SH-SY5Y (cell line): ENCODE measurements around the gene DPH6.

Experiments used
- GATA2 ChIP-seq: IDR thresholded peaks from 2 replicates; pipeline ENCODE4 v1.6.1; 2011; ENCODE audit warnings: mild to moderate bottlenecking, low read depth, low read length
- GATA3 ChIP-seq: IDR thresholded peaks from 2 replicates; pipeline ENCODE4 v1.6.1; 2011; ENCODE audit warnings: low read depth, mild to moderate bottlenecking, low read length, moderate library complexity

Gene DPH6

GRCh38 chr15:35519541-35520149 lies 26.3 kb downstream of the DPH6 start:
- TF ChIP-seq GATA3 (no peak), GATA2 (no peak)

- TF ChIP-seq GATA2 (no peak), GATA3 (no peak)
These were observed 26.9 kb downstream of the DPH6 start for GRCh38 chr15:35519052-35519451.

- TF ChIP-seq GATA3 = no peak
- no peak for TF ChIP-seq GATA2
These were observed 31.2 kb downstream of the DPH6 start for GRCh38 chr15:35514759-35515158.

- TF ChIP-seq GATA2 (no peak), GATA3 (no peak)
These were observed 37.9 kb downstream of the DPH6 start for GRCh38 chr15:35507932-35508638.

- TF ChIP-seq GATA3 (no peak), GATA2 (no peak)
These were observed 39.6 kb downstream of the DPH6 start for GRCh38 chr15:35506272-35506870.

GRCh38 chr15:35505809-35506208 lies 40.2 kb downstream of the DPH6 start:
- TF ChIP-seq GATA3 (no peak), GATA2 (no peak)

- no peak for TF ChIP-seq GATA3
- TF ChIP-seq GATA2 = no peak
These were observed 40.8 kb downstream of the DPH6 start for GRCh38 chr15:35505141-35505540.

- TF ChIP-seq GATA3 (no peak), GATA2 (no peak)
These were observed 46.2 kb downstream of the DPH6 start for GRCh38 chr15:35499723-35500122.

GRCh38 chr15:35496585-35496984 lies 49.4 kb downstream of the DPH6 start:
- no peak for TF ChIP-seq GATA2
- no peak for TF ChIP-seq GATA3

- TF ChIP-seq GATA3 = no peak
- no peak for TF ChIP-seq GATA2
These were observed 50.9 kb downstream of the DPH6 start for GRCh38 chr15:35495080-35495479.

GRCh38 chr15:35491999-35492398 lies 54.0 kb downstream of the DPH6 start:
- TF ChIP-seq GATA2 = no peak
- no peak for TF ChIP-seq GATA3

GRCh38 chr15:35491173-35491572 lies 54.8 kb downstream of the DPH6 start:
- TF ChIP-seq GATA3 (no peak), GATA2 (no peak)

GRCh38 chr15:35490511-35490910 lies 55.5 kb downstream of the DPH6 start:
- TF ChIP-seq GATA3 (no peak), GATA2 (no peak)

GRCh38 chr15:35487417-35487816 lies 58.5 kb downstream of the DPH6 start:
- TF ChIP-seq GATA2 (no peak), GATA3 (no peak)

GRCh38 chr15:35486296-35486695 lies 59.7 kb downstream of the DPH6 start:
- no peak for TF ChIP-seq GATA2
- TF ChIP-seq GATA3 = no peak

GRCh38 chr15:35485411-35485810 lies 60.6 kb downstream of the DPH6 start:
- TF ChIP-seq GATA2 (no peak), GATA3 (no peak)
